EH (cell line): Measurements from ENCODE around the gene CLEC2B.

Experiments
- DNase-seq: peaks from one replicate; pipeline ENCODE4 v3.0.0-alpha.2; 2015; ENCODE audit warnings: low read depth

Gene CLEC2B

GRCh38 chr12:9868951-9869306 is 225 bp downstream of the CLEC2B start:
- DNase-seq: no peak

GRCh38 chr12:9868311-9868801 is 798 bp downstream of the CLEC2B start:
- DNase-seq: no peak

DNA sequence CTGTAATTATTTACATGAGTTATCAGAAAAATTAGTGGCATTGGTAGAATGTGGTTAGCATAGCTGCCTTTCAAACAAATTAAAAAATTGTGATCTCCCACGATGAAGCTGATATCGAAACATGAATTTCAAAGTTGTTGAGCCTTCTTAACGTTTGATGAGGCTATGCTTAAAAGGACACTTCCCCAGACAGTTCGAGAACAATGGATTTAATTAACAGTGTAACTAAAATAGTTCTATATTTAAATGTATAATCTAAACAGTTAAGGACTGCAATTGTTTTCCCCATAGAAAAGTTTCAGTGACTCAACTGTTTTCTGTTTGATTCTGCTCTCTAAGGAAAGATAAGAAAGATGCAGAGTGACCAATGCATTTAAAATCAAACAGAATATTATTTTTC is 1.6 kb downstream of the CLEC2B start:
- DNase-seq: no peak

DNA sequence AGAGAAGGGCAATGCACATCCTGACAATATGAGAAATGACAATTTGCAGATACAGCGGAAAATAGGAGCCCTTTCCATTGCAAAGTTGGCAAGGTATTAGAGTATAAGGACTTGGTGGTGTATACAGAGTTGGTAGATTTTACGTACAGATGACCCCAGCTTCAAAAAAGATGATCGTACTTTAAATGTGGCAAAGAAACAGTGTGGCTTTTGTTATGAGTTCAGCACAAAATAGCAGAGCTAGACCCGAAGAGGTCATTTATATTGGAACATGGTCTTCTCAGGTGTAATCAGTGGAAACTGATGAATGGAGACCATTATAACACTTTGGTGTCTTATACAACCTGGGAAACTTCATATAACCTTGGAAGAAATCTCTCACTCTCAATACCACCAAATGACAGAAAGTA is 2.3 kb downstream of the CLEC2B start:
- DNase-seq: no peak

GRCh38 chr12:9864913-9865675 is 4.1 kb downstream of the CLEC2B start:
- DNase-seq: no peak

DNA sequence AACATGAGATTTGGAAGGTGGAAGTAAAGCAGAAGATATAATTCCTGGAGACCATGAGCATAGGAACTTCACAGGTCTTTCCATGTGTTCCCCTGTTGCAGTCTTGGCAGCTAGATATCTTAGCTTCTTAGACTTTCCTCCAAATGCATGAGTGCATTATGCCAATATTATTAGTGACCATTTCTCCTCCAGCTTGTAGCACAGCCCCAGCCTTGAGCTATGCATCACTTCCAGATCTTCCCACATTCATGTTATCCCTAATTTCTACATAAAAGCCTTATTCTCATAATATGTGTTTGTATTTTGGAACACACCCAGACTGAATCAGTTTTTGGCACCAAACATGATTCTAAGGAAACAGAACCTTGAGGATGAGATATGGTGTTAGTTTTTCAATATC is 11.0 kb downstream of the CLEC2B start:
- DNase-seq: no peak

GRCh38 chr12:9856894-9857293 is 12.3 kb downstream of the CLEC2B start:
- no peak for DNase-seq

- DNase-seq: no peak
Observed at GRCh38 chr12:9856151-9856550, 13.0 kb downstream of the CLEC2B start.

GRCh38 chr12:9851927-9852326 is 17.2 kb downstream of the CLEC2B start:
- no peak for DNase-seq

GRCh38 chr12:9851050-9851449 is 18.1 kb downstream of the CLEC2B start:
- DNase-seq: no peak

GRCh38 chr12:9848899-9849298 is 20.3 kb downstream of the CLEC2B start:
- DNase-seq: no peak

- DNase-seq: no peak
Observed at GRCh38 chr12:9843407-9843806, 25.7 kb downstream of the CLEC2B start.

DNA sequence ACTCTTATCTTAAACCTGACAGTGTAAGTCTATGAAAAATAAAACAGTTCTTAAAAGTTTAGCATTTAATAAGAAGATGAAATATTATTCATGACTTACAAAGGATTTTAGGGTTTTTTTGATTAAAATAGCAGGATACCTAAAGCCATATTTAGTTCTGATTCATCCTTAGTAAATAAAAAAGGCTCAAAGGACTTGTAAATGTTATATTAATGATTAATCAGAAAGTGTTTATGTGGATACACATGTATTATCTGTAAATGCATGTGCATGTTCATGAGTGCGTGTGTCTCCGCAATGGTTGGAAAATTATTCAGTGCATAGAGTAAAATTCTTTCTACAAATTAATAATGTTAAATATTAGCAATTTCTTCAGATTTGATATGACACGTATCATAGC is 37.4 kb downstream of the CLEC2B start:
- no peak for DNase-seq

- DNase-seq: no peak
Observed at GRCh38 chr12:9829982-9830381, 39.2 kb downstream of the CLEC2B start.

GRCh38 chr12:9829483-9829882 is 39.7 kb downstream of the CLEC2B start:
- DNase-seq: no peak

DNA sequence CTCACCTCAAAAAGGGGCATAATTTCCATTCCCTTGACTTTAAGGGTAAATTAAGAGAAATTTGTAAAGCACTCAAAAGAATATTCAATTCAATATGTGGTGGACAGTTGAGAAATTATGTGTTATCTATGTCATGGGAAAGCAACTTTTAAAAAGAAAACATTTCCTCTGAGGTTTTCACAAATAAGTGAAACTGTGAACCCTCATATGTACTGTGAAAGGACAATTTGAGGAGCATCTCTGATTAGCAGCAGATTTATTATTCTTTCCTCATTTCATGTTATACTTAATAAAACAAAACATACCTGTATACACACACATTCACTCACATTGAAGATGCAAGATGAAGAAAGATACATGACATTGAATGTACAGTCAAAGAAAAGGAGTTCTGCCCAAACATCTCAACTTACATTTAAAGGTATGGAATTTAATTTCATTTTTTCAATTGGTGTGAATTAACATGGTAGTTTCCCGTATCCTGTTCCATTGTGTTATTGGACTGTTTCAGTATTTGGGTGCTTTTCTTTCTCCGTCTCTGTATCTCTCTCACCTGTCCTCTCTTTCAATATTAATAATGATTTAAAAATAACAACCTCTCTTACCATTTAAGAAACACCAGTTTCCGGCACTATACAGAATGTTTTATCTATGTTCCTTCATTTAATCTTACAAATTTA is 41.8 kb downstream of the CLEC2B start, which contains the start of gene KLRF1:
TSS of gene KLRF1 (plus strand) at position 273 of the 680 bp plus-strand sequence. CDS start at position 337, 64 bp downstream.
- DNase-seq: no peak

DNA sequence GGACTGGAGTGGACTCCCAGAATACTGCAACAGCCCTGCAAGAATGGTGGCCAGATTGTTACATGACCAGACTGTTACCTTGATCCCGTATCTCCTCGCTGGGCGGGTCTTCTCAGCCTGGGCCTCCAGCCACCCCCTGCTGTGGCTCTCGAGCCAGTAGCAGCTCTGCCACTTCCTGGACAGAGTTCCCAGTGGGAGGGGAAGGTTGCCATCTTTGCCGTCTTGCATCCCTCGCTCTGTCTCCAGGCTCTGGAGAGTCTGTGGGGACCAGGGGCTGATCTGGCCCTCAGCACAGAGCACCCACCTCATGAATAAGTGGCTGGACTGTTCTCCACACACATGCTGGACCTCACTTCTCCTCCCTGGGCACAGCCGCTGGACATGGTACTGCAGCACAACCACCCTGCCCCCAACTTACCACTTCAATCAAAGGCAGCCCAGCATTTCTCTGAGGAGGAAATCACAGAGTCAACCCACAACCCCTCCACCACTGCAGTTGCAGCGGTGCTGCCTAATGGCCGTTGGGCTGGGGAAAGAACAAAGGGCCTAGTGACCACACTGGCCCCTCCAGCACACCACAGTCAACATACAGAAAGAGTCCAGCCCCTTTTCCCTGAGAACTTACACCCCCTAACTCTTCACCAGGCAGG is 48.7 kb downstream of the CLEC2B start:
- DNase-seq: no peak

DNA sequence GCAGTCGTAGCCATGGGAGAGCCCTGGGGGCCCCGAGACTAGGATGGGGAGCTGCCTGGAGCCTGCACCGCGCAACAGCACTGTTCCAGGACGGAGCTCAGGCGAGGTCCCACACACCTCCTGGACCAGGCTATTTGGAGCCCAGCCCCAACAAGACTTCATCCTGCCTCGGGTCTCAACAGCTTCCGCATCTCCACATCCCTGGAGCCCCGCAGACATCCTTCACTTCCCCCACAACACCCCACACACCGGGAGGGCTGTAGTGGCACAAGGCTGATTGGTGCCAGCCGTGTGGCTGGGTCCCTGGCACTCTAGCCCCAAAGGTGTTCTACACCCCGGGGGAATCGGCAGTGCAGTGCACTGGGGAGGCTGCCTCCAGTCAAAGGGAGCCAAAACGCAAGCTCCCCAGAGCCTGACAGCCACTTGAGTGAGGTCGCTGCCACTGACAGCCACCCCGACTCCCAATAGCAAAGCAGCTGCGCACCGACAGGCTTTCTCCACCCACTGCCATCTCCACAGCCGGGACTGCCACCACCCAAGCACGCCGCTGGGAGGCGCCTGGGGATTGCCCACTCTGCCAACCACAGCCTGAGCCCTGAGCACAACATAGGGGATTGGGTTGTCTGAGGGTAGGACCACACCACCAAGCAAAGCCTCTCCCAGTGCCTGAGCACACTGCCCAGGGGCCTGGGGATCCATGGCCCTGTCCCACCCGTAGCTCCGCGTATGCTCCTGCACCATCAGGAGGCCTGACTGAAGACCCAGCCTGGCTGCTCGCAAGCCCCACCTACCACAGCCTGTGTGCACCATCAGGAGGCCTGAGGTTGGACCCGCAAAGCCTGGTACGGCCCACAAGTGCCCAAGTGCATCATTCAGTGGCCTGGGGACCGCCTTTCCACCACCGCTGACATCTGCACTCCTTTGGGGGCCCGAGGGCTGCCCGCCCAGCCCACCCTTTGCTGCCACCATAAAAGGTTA is 55.0 kb downstream of the CLEC2B start:
- DNase-seq: peak; percentile 45

- no peak for DNase-seq
Observed at GRCh38 chr12:9811621-9812020, 57.5 kb downstream of the CLEC2B start.

- no peak for DNase-seq
Observed at GRCh38 chr12:9810671-9811070, 58.5 kb downstream of the CLEC2B start.

DNA sequence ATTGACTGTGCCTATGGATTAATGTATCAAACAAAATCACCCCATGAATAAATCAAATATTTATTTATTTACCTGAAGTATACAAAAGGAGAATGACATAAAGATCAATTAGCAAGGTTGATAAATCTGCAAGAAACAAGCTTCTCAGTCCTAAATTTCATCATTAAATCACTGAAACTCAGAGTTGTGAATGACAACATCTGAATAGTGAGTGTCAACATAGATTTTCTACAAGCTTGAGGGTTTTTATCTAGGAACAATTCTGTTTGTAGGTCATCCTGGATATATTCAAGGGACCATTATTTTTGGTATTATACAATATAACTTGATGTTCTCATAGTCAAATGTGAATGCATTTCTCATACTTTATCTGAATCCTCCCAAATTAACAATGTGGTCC is 59.3 kb downstream of the CLEC2B start:
- DNase-seq: no peak

- DNase-seq: no peak
Observed at GRCh38 chr12:9809338-9809737, 59.8 kb downstream of the CLEC2B start.
